Lung (tissue), 12 donors: ENCODE results near the gene RGMB. TPM values are rescaled to one million over a fixed set of nuclear protein-coding genes. Genes with fewer than 3 reads are reported as not detected.

Experiments used
- ATAC-seq: fragments of 200-7000 bp; cut with Tn5 transposase; one replicate; pipeline ENCODE4 v1.9.1; 2020; ENCODE audit warnings: moderate number of reproducible peaks; ENCODE audit not compliant: insufficient read depth, low FRiP score
- DNase-seq, 3 donors: peaks; one replicate each; pipeline ENCODE4 v3.0.0-alpha.2; 2013 to 2017
- H3K27ac ChIP-seq, 2 donors: one replicate each; pipeline ENCODE4 v1.5.1; 2013; ENCODE audit warnings: mild to moderate bottlenecking in 2 of 2, moderate library complexity in 2 of 2, control low read depth in 1 of 2, inconsistent platforms in 1 of 2, low read depth in 1 of 2, low read length in 1 of 2
- H3K27me3 ChIP-seq, 3 donors: one replicate each; pipeline ENCODE4 v1.5.1; 2013; ENCODE audit warnings: low read length in 2 of 3; ENCODE audit not compliant: control insufficient read depth in 3 of 3, insufficient read depth in 3 of 3
- H3K36me3 ChIP-seq, 4 donors: one replicate each; pipeline ENCODE4 v1.5.1; 2013; ENCODE audit warnings: low read length in 4 of 4, mild to moderate bottlenecking in 1 of 4, moderate library complexity in 1 of 4; ENCODE audit not compliant: control insufficient read depth in 4 of 4, insufficient read depth in 4 of 4
- H3K4me1 ChIP-seq, 5 donors: one replicate each; pipeline ENCODE4 v1.5.1; 2013; ENCODE audit warnings: low read length in 5 of 5, mild to moderate bottlenecking in 2 of 5, moderate library complexity in 1 of 5; ENCODE audit not compliant: control insufficient read depth in 5 of 5, insufficient read depth in 5 of 5
- H3K4me3 ChIP-seq: one replicate; pipeline ENCODE4 v1.5.1; 2013; ENCODE audit warnings: mild to moderate bottlenecking, control low read depth, moderate library complexity
- H3K9ac ChIP-seq, 2 donors: one replicate each; pipeline ENCODE4 v1.5.1; 2013; ENCODE audit warnings: low read length in 2 of 2, control low read depth in 1 of 2; ENCODE audit not compliant: insufficient read depth in 1 of 2
- H3K9me3 ChIP-seq, 4 donors: one replicate each; pipeline ENCODE4 v1.5.1; 2013; ENCODE audit warnings: low read length in 3 of 4, mild to moderate bottlenecking in 1 of 4, moderate library complexity in 1 of 4; ENCODE audit not compliant: control insufficient read depth in 4 of 4, insufficient read depth in 3 of 4
- CTCF ChIP-seq: IDR thresholded peaks from 2 replicates; pipeline ENCODE4 v1.5.1; 2012; ENCODE audit warnings: mild to moderate bottlenecking; ENCODE audit errors: control extremely low read depth, extremely low read depth
- WGBS, 2 donors: extraction: QIAGEN DNeasy Blood & Tissue Kit; methylation state at CpG; one replicate each; pipeline ENCODE4 v1.1.7; 2013; 5-methylcytosine and 5-hydroxymethylcytosine counted together
- polyA plus RNA-seq, 2 donors: library from polyadenylated mRNA; stranded (reverse); fragments of 200-250 nt; gene quantifications; one replicate each; pipeline ENCODE4 v1.2.1, GENCODE V29; 2013
- total RNA-seq, 2 donors: library from RNA; depleted of rRNA in 1 of 2; stranded (reverse); fragments of >200 nt in 1 of 2; gene quantifications; one replicate each; pipeline ENCODE4 v1.2.1, GENCODE V29; 2014 to 2021
- donor health status: control.
- donor health status: control.
- donor health status: Bipolar disorder and iron deficiency.
- donor health status: healthy.
- donor health status: DM: yes; HTN: yes; CAD: no.

Gene RGMB
- total and polyA plus RNA-seq, 4 donors, result 3.8 to 31.7 (median 15.1) TPM

GRCh38 chr5:98793223-98793622 is 19.8 kb downstream of the RGMB start:
- H3K36me3 ChIP-seq, result peaks cover 0 to 5% (median 0%) of the 10 kb centered on the region in 4 donors
- H3K27ac ChIP-seq, result no peak overlapping the region
- TF ChIP-seq CTCF, result no peak
- H3K9me3 ChIP-seq, result no peaks in the 10 kb centered on the region
- no peak overlapping the region for H3K9ac ChIP-seq
- peaks cover 0 to 8% (median 0%) of the 10 kb centered on the region in 5 donors for H3K4me1 ChIP-seq
- WGBS, 2 donors, result 96 to 99% methylated on average over 14 of the region's 14 CpGs
- no peak overlapping the region for H3K4me3 ChIP-seq
- ATAC-seq (no peak), DNase-seq (no peak)
- H3K27me3 ChIP-seq, result no peaks in the 10 kb centered on the region

- Histone ChIP-seq H3K27ac (no peak overlapping the region), H3K4me1 (peaks cover 0 to 8% (median 0%) of the 10 kb centered on the region in 5 donors), H3K9me3 (no peaks in the 10 kb centered on the region), H3K36me3 (peaks cover 0 to 5% (median 0%) of the 10 kb centered on the region in 4 donors), H3K27me3 (no peaks in the 10 kb centered on the region), H3K4me3 (no peak overlapping the region), H3K9ac (no peak overlapping the region)
- TF ChIP-seq CTCF, result no peak
- no peak for DNase-seq
- 82% methylated on average over 7 of the region's 7 CpGs for WGBS, 2 donors
- no peak for ATAC-seq
Observed at GRCh38 chr5:98794001-98794400, 20.5 kb downstream of the RGMB start.

GRCh38 chr5:98794414-98795080 is 21.1 kb downstream of the RGMB start:
- peak in 1 of 3 donors; percentile 36 for DNase-seq
- ATAC-seq, result no peak
- 79 to 84% methylated on average over 9 of the region's 9 CpGs for WGBS, 2 donors
- Histone ChIP-seq H3K9ac (no peak overlapping the region), H3K27me3 (no peaks in the 10 kb centered on the region), H3K27ac (no peak overlapping the region), H3K9me3 (no peaks in the 10 kb centered on the region), H3K4me3 (no peak overlapping the region), H3K4me1 (peaks cover 0 to 8% (median 0%) of the 10 kb centered on the region in 5 donors), H3K36me3 (peaks cover 0 to 5% (median 0%) of the 10 kb centered on the region in 4 donors)
- TF ChIP-seq CTCF, result no peak
